GM19023 (cell line): ENCODE data around the gene TMEM106B.
A peak's percentile ranks its signal among the peaks of the same experiment; 100 is the strongest.

Experiments used
- ATAC-seq: cut with Tn5 transposase; IDR thresholded peaks from one replicate; pipeline ENCODE4 v1.9.1; 2021; ENCODE audit warnings: mild to moderate bottlenecking, moderate library complexity; ENCODE audit not compliant: unreplicated experiment

The TMEM106B gene

GRCh38 chr7:12226756-12227155 lies 15.7 kb downstream of the TMEM106B start:
- no peak for ATAC-seq

DNA sequence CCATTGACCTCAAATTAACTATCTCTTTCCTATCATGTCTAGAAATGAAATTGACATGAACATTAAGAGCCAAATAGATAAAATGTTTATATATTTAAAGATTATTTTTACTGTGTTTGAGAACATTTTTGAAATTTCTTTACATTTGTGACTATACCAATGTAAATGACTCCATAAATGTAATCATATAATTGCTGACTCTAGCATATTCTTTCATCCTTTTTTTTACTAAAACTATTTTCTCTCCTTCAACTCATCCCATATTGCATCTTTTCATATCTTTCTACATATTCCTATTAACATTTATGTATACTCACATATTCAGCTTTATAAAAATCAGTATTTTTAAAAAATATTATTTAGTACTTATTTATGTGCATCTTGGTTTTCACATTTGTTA lies 16.9 kb downstream of the TMEM106B start:
- no peak for ATAC-seq

- no peak for ATAC-seq
These were observed 18.0 kb downstream of the TMEM106B start for GRCh38 chr7:12229046-12229445.

DNA sequence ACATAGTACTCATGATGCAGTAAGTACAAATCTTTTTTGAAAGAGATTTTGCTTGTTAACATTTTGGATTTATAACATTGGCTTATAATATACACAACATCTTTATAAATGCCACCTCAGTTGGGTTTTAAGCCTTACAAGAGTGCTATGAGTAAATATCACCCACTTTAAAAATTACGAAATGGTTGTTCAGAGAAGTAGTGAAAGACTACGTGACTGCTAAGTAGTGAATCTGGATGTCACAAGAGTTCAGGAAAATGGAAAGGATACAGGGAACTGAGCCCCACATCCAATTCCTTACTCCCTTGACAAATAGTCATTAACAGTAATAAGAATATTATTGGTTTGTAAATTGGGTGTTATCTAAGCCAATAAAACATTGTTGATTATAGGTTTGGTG lies 20.0 kb downstream of the TMEM106B start:
- ATAC-seq = no peak

GRCh38 chr7:12233175-12233574 lies 22.1 kb downstream of the TMEM106B start:
- peak; percentile 71 for ATAC-seq

- no peak for ATAC-seq
These were observed 23.3 kb downstream of the TMEM106B start for GRCh38 chr7:12234334-12234865.

DNA sequence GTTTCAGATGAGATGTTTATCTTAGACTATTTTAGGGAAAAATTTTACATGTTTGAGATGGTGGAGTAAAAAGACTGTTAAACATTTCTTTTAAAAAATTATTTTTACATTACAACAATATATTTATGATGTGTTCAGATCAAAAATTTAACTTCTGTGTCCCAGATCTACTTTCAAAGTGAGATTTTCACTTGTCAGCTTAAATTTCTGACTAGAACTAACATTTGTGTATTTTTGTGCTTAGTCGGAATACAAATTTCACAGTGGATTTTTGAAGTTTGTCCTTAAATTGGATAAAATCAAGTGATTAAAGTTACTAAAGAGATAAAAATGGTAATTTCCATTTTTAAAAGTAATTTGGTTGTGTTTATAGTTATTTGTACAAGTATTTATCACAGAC lies 24.9 kb downstream of the TMEM106B start:
- ATAC-seq = no peak

DNA sequence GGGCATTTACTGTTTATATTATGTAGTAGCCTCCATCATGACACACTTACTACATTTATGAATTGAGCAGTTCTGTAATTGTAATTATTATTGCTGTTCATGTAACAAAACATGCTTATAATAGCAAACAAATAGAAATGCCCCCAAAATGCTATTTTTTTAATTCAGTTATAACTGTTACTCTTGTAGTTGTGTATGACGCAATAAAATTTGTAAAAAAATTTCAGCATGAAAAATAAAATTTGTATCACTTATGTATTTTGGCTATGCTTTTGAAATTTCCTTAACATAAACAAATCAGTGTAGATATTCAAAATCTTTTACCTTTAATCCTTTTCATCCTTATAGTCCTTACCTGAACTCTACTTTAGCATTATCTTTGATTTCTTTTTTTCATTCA lies 25.9 kb downstream of the TMEM106B start:
- ATAC-seq = no peak

DNA sequence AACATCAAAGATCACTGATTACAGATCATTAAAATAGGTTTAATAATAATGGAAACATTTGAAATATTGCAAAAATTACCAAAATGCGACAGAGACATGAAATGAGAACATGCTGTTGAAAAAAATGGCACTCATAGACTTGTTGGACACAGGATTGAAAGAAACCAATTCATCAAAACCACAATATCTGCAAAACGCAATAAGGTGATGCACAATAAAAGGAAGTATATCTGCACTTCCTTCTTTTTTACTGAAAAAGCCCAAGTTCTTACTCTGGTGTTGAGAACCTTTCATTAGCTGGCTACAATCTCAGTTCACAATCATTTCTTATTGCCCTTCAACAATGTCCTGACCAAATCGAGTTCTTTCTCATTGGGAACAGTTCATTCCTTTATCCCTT lies 28.7 kb downstream of the TMEM106B start:
- no peak for ATAC-seq

DNA sequence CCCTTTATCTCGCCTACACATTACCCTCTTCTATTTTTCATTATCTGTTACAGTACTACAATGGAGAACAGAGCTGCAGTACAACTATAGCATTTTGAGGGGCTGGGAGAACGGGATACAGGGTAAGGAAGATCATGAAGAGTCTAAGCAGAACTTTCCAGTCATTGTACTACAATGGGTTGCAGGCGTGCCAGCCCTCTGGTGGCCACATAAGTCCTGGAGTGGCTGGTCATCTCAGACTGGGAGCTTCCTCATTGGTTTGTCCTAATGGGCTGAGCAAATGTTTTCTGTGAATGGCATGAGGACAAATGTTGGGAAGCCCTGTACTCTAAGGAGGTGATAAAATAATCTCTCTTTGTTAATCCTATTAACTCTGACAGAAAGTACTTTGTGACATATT lies 33.0 kb downstream of the TMEM106B start:
- ATAC-seq = no peak

- ATAC-seq = no peak
These were observed 33.6 kb downstream of the TMEM106B start for GRCh38 chr7:12244694-12245093.

GRCh38 chr7:12249706-12250105 lies 38.6 kb downstream of the TMEM106B start:
- no peak for ATAC-seq

DNA sequence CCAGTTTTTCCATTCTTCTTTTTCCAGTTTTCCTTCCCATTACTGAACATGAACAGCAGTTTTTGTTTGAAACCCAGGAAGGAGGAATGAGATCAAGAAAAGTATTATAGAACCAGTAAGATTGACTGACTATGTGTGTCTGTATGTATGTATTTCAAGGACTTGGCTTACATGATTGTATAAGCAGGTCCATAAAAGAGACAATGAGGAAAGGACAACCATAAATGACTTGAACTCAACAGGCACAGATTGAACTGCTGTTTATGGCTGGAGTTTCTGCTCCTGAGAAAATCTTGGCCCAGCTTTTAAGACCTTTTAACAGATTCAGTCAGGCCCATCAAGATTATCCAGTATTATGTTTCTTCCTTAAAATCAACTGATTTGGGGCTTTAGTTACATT lies 39.1 kb downstream of the TMEM106B start:
- no peak for ATAC-seq

- no peak for ATAC-seq
These were observed 45.0 kb downstream of the TMEM106B start for GRCh38 chr7:12256090-12256489.

- peak; percentile 100 for ATAC-seq
These were observed 46.5 kb downstream of the TMEM106B start for GRCh38 chr7:12257582-12257981.

DNA sequence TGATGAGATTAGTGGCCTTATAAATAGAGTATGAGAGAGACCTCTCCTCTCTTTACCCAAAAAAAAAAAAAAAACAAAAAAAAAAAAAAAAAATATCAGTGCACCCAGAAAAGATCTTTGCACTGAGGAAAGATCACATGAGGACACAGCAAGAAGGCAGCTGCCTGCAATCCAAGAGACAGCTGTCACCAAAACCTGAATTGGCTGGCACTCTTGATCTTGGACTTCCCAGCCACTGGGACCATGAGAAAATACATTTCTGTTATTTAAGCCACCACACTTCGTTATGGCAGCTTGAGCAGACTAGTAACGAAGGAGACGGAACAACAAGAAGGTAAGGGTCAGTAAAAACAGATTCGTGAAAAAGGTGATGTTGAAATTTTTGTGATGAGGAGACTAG lies 47.0 kb downstream of the TMEM106B start:
- ATAC-seq = no peak

GRCh38 chr7:12267542-12267941 lies 56.4 kb downstream of the TMEM106B start:
- no peak for ATAC-seq

GRCh38 chr7:12269100-12269895 lies 58.2 kb downstream of the TMEM106B start:
- no peak for ATAC-seq

DNA sequence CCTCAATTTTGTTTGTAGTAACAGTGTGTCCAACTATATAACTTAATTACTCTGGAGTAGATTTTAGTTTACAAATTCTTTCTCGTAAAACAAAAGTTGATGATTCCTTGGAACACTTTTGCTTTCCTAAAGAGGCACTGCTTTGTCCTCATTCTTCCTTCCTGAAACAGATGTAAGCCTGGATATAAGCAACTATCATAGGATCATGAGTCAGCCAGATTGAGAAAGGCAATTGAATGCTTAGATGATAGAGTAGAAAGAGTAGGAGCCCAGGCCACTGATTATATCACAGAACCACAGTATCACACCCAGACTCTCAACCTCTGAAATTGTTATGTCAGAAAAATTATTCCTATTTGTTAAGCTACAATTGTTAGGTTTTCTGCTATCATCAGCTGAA lies 69.9 kb downstream of the TMEM106B start:
- ATAC-seq = no peak

- no peak for ATAC-seq
These were observed 76.8 kb downstream of the TMEM106B start for GRCh38 chr7:12287901-12288300.

GRCh38 chr7:12289996-12290395 lies 78.9 kb downstream of the TMEM106B start:
- no peak for ATAC-seq

- no peak for ATAC-seq
These were observed 79.7 kb downstream of the TMEM106B start for GRCh38 chr7:12290761-12291160.

GRCh38 chr7:12291870-12292269 lies 80.8 kb downstream of the TMEM106B start:
- ATAC-seq = no peak
